ENCODE data around the gene FAM168B.
"Not testable (repeated sequence)": the region's sequence is repeated elsewhere in the genome, so short reads cannot be mapped to it uniquely, and the experiment has no call there.

The FAM168B gene, protein sequence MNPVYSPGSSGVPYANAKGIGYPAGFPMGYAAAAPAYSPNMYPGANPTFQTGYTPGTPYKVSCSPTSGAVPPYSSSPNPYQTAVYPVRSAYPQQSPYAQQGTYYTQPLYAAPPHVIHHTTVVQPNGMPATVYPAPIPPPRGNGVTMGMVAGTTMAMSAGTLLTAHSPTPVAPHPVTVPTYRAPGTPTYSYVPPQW

DNA sequence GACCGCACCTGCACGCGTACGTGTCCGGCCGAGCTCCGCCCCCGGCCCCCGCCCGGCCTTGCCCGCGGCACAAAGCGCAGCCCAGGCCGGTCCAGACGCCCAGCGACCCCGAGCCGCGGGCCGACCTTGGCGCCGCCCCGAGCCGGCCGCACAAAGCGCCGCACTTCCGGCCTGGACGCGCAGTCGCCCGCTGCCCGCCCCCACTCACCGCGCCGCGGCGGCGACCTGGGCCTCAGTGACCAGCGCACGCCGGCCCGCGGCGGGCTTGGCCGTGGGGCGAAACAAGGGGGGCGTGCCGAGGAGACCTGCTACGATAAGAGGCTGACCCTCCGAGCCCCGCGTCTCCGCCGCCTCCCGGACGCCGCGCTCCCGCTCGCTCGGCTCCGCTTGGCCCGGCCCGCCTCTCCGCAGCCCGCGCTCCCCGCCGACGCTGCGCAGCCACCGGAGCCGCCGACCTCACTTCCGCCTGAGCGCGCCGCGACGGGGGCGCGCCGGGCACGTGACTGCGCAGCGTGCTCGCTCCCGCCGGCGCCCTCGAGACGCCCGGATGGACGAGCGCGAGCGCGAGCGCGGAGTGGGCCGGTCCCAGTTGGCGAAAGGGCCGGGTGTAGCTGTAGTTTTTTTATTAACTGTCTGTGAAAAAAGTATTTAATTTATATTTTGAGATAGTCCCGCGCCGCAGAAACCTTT, at the start of gene FAM168B:
Gene FAM168B, minus strand, starts transcription at position 455 of the 690 bp plus-strand sequence. CDS start 10,814 bp downstream, outside the sequence.
- in situ Hi-C loops (cut with MboI; ENCODE audit: low sequenced_read_pairs) = no loop called here

DNA sequence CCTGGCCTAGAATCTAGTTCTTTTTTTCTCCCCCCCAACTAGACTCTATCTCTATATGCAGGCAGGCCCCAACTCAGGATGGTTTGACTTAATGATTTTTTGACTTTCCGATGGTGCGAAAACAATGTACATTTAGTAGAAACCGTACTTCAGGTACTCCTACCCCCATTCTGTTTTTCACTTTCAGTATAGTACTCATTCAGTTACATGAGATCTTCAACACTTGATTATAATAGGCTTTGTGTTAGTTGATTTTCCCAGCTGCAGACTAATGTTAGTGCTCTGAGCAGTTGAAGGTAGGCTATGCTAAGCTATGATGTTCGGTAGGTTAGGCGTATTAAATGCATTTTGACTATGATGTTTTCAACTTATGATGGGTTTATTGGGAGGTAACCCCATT, 49.6 kb upstream of the FAM168B start:
- in situ Hi-C loops (cut with MboI; ENCODE audit: low sequenced_read_pairs) = no loop called here

DNA sequence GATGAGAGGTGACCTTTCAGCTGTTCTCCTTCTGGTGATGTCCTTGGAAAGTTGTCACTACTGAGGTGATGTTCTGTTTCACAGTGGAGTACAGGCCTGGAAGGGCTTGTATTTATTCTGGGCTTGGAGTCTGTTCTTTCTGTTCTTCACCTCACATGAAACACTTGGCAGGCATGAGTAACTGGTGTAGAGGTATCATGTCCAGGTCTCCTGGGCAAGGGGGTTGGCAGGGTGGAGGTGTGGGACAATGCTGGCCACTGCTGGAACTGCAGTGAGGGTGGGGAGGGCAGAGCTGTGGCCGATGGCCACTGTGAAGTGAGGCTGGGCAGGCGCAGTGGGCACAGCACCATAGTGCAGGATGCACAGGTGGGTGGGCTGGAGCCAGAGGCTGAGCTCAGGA, 47.3 kb upstream of the FAM168B start:
- in situ Hi-C loops (cut with MboI; ENCODE audit: low sequenced_read_pairs) = no loop called here

DNA sequence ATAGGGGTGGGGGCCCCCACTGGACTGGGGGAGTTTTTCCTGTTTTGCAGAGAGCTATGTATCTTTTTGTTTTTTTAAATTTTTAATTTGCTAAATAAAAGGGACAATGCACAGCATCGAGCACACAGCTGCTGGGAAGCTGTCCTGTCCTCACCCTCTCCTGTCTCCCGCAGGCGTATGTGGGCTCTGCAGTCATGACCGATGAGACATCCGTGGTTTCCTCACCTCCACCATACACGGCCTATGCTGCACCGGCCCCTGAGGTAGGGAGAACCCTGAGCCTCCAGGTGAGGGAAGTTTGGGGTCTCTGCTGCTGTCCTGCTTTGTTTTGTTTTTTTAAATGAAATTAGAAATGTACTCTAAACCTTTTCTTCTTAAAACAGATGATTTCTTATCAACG, 39.5 kb upstream of the FAM168B start:
- in situ Hi-C loops (cut with MboI; ENCODE audit: low sequenced_read_pairs) = no loop called here

DNA sequence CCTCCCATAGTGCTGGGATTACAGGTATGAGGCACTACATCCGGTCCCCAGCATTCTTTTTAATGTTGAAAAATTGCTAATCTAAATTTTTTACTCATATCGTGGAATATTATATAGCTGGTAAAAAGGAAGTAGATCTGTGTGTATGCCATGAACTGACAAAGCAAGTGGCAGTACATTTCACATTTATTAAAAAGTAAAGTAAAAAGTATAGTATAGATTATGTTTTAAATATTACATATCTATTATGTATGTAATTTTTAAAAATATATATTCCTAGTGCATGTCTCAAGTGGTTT, 37.0 kb upstream of the FAM168B start:
- in situ Hi-C loops (cut with MboI; ENCODE audit: low sequenced_read_pairs) = no loop called here

DNA sequence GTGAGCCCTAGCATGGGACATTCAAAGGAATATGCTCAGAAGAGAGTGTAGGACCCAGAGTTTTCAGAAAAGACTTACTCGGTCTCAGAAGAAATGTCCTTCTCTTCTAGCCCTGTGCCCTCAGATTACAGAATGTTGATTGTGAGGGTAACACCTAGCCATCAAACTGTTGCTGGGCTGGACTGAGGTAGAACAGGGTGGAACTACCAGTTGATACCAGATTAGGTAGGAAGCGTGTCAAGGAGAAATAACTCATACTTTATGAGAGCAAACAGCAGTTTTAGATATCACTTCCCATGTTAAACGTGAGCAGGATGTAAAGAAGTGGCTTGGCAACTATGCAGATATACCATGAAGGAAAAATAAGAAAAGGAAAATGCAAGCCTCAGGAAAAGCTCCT, 34.7 kb upstream of the FAM168B start:
- in situ Hi-C loops (cut with MboI; ENCODE audit: low sequenced_read_pairs) = no loop called here

DNA sequence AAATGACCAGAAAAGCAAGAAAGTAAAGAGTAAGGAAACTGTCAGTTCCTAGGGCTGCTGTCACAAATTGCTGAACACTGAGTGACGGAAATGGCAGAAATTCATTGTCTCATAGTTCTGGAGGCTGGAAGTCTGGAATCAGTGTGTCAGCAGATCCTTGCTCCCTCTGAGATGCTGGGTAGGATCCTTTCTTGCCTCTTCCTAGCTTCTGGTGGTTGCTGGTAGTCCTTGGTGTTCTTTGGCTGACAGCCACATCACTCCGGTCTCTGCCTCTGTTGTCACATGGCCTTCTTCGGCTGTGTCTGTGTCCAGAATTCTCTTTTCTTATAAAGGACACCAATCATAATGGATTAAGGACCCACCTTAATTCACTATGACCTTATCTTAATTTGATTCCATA, 33.8 kb upstream of the FAM168B start:
- in situ Hi-C loops (cut with MboI; ENCODE audit: low sequenced_read_pairs) = no loop called here

DNA sequence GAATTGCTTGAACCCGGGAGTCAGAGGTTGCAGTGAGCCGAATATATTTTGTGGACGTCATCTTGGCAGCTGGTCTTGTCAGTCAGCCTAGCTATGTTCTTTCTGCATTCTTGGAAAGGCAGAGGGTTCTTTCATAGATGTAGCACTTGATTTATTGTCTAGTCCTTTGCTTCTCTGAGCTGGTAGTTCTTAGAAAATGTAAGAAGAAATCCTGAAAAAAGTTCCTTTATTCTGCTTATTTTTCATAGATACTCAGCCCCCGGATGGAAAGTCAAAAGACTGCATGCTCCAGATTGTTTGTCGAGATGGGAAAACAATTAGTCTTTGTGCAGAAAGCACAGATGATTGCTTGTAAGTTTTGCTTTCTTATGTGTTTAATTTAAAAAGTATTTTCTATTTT, 33.2 kb upstream of the FAM168B start:
- in situ Hi-C loops (cut with MboI; ENCODE audit: low sequenced_read_pairs) = no loop called here

DNA sequence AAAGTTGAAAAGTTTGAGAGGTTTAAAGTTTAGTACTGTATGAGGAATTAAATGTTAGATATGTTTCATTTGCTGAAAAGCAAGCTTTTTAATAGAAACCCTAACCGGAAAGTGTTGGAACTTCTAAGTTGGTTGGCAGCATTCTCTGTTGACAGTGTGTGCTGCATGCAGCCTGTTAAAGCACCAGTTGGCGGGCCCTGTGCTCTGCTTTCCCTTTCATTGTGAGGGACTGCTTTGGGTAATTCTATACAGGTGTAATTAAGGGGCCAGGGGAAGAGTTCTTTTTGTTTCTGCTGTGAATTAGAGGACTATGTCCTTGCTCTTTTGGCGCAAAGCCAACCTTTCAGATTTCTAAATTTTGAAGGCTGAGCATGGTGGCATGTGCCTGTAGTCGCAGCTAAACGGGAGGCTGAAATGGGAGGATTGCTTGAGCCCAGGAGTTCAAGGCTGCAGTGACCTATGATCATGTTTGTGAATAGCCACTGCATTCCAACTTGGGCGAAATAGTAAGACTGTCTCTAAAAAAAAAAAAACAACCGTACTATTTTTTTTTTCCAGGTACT, 32.0 kb upstream of the FAM168B start:
- in situ Hi-C loops (cut with MboI; ENCODE audit: low sequenced_read_pairs) = no loop called here

DNA sequence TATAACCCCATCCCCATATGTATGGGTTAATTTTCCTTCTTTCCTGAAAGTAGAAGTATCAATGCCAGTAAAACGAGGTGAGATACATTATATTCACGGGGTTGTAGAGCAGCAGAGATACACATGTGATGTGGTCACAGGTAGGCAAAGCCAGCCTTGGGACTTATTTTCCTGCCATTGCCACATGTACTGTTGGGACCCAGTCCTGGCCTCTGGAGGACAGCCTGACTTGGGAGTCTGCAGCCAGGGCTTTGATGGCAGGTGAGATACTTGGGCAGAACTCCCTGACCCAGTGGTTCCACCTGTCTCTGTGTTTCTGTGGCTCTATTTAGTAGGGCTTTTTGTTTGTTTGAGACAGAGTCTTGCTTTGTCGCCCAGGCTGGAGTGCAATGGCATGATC, 29.9 kb upstream of the FAM168B start:
- in situ Hi-C loops (cut with MboI; ENCODE audit: low sequenced_read_pairs) = no loop called here

DNA sequence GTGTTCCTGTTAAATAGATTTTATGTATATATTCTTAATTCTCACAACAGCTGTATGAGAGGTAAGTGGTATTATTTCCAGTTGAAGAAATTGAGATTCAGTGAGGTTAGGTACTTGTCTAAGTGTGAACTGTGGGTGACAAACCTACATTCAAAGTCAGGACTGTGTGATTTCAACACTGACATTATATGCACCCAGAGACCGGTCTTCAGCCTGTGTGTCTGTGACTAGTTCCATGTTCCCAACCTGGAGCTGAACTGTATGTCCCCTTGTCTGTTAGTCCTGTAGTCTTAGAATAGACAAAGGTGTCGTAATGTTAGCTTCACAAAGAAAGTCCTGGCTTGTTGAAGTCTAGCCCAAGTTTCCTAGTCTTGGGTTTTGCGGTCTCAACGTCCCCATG, 29.2 kb upstream of the FAM168B start:
- in situ Hi-C loops (cut with MboI; ENCODE audit: low sequenced_read_pairs) = no loop called here

DNA sequence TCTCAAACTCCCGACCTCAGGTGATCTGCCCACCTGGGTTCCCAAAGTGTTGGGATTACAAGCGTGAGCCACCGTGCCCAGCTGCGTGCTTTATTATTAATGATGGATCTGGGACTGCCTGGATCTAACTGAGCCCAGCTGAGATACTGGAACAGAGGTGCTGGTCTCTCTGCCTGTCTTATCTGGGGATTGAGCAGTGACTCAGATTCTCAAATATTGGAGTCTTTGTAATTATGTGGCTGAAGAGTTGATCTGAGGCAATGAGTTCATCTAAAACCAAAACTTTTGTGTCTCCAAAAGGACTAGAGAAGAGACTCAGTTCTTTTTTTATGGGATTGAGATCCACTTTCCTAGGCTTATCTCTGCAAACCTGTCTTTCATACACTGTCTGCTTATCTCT, 28.2 kb upstream of the FAM168B start:
- in situ Hi-C loops (cut with MboI; ENCODE audit: low sequenced_read_pairs) = no loop called here

DNA sequence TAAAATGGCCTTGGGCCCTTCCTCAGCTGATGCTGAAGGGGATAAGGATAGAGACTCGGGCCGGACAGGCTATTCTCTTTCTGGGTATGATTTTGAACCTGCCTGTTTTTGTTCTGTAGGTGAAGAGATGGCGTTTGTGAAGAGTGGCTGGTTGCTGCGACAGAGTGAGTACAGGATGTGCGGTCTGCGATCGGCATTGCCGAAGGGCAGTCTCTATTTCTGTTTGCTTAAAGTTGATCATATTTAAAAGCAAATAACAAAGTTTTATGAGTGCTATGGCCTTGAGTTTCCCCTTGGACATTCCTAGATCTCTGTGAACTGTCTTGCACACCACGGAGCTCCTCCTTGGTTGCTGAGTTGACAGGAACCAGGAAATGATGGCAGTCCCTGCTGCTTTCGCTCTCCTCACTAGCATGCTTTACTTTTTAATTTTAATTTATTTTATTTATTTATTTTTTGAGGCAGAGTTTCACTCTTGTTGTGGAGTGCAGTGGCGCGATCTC, 27.6 kb upstream of the FAM168B start:
- in situ Hi-C loops (cut with MboI; ENCODE audit: low sequenced_read_pairs) = no loop called here

DNA sequence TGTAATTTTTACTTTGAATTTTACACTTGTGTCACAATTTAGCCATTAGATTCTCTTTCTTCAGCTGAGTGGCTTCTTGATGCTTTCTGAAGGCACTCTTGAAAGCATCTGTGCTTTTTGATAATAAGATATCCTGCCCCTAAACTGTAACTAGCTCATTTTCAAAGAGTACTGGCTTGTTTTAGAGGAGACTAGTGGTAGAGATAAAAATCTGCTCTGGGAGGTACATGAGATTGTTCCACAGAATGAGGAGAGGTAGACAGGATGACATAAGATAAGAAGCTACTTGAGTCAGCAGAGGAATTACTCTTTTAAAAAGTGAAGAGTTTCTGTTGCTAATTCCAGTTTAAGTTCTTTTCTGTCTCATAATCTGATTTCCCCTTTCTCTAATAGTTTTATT, 22.5 kb upstream of the FAM168B start:
- in situ Hi-C loops (cut with MboI; ENCODE audit: low sequenced_read_pairs) = no loop called here

DNA sequence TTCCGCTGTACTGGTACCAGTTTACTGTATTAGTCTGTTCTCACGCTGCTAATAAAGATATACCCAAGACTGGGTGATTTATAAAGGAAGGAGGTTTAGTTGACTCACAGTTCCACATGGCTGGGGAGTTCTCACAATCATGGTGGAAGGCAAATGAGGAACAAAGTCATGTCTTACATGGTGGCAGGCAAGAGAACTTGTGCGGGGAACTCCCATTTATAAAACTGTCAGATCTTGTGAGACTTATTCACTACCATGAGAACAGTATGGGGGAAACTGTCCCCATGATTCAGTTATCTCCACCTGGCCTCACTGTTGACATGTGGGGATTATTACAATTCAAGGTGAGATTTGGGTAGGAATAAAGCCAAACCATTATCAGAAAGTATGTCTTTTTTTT, 21.7 kb upstream of the FAM168B start:
- in situ Hi-C loops (cut with MboI; ENCODE audit: low sequenced_read_pairs) = not testable (repeated sequence)

DNA sequence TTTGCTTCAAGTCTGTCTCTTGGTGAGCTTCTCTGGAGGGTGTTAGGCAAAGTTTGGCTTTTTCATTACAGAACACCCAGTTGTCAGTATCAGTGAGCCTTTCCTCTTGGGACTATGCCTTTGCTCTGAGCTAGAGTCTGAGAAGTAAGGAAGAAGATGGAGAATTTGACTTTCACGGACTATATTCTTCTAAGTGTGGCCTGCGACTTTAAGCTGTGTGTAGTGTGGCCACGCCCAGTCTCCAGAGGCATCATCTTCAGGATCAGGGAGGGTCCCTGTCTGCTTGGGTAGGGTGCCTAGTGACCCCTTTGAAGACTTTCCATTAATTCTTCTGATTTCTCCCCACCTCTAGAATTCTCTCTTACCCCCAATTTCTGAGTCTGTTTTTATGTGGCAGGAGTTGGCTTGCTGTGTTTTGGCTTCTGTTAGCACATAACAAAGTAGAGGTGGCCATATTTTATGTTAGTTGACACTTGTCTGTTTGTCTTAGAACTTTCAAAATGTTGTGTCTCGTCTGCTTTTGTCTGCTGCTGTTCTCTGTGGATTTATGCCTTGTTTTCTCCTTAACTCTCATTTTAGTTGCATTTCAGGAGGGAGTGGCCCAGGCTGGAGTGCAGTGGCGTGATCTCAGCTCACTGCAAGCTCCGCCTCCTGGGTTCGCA, 20.4 kb upstream of the FAM168B start:
- in situ Hi-C loops (cut with MboI; ENCODE audit: low sequenced_read_pairs) = no loop called here

DNA sequence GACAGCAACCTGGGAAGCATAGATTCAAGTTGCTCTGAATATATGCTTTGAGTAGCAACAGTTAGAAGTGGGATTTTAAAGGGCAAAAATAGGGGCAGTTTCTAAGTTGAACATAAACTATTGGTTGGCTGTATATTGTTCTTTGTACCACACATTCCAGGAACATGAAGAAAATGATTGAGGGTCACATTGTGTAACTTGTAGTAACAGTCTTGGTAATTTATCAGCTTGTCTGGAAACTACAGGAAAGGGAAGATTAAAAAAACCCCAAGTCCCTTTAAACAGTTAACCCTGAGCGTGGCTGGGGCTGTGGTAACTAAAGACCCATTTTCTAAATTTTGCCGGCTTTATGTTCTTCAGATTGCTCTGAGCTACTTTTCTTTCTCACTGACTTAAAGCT, 19.3 kb upstream of the FAM168B start:
- in situ Hi-C loops (cut with MboI; ENCODE audit: low sequenced_read_pairs) = no loop called here

DNA sequence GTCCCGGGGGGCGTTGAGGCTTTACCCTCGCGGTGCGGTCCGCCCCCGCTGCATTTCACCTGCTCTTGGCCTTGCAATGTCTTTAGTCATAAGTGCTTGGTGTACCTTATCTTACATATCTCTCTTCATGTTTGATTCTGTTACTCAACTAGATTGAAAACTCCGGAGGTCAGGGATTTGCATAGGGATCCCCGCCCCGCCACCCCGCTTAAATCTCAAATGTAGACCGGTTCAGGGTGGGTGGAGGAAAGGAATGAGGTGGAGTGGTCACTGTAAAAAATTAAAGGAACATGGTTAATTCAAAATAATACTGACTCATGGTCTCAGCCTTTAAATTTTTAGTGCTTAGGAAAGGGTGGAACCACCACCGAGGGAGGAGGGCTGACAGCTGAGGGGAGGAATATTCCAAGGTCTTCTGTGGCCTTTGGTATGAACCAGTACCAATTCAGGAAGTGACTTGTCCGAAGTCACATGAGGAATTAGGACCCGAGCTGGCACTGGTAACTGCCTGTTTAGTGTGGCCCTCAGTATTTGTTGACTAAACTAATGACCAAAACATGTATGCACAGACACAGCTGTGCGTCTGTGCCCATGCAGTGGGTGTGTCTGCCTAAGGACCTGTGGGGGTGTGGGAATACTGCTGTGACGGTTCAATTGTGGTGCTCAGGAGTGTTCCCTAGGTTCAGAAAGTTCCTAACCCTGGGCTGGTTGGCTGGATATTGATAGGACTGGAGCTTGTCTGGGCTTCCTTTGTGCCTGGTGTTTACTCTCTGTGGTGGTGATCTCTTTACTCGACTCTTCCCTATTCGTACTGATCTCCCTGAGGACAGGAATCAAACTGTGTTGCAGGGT, 12.9 kb upstream of the FAM168B start:
- in situ Hi-C loops (cut with MboI; ENCODE audit: low sequenced_read_pairs) = no loop called here

DNA sequence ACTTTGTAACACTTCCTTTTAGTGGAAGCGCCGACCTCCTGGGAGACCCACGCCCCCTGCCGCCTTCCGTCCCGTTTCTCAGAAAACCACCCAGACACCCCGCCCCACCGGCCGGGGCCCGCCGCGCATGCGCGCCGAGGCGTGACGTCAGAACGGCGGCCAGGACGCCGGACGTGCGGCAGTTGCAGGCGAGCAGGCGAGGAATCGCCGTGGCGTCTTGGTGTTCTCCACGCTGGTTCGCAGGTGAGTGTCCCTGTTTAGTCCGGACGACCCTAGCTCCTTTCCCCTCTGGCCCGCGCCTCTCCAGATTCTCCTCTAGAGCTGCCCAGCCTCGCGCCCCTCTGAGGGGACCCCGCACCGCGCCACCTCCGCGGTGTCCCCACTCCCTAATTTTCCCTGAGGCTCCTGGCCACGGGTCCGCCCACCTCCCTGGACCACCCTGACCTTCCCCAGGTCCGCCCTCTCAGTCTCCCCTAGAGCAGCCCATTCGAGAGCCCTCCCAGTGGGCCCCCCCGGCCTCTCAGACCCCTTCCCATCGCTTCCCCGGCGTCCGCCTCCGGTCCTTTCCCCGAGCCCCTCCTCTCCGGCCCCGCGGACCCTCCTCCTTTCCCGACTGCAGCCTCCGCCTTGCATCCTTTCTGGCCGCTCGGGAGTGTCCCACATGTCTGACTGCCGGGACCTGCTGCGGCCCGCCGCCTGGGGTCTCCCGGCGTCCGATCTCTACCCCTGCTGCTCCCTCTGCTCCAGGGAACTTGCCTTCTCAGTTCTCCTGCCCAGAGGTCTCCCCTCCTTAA, 12.1 kb upstream of the FAM168B start, which contains the start of gene PLEKHB2:
Gene PLEKHB2, plus strand, starts transcription at position 181 of the 794 bp plus-strand sequence. CDS start 15,606 bp downstream, outside the sequence.
- in situ Hi-C loops (cut with MboI; ENCODE audit: low sequenced_read_pairs) = no loop called here

DNA sequence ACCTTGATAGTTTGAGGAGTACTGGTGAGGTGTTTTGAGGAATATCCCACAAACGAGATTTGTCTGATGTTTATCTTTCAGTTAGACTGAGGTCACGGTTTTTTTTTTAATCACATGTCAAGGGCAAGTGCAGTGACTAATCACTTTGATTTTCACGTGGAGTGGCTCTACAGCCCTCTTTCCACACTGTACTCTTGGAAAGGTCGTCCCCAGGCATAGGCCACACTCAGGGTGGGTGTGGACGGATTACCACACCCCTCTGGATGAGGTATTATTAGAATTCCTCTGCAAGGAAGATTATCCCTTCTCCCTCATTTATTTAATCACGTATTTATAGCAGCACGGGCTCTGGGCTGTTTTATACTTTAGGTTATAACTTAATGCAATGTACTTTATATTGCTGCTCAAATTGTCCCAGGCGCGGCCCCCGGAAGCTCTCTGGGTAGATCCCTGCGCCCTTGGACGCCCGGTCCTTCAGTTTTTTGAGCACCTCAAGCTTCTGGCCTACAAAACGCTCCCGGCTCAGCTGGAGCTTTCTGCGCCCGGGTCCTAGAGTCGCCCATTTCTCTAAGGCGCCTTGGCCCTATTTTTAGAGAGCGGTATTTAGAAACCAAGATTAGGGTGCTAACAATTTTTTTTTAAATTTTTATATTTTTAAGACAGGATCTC, 11.4 kb upstream of the FAM168B start:
- in situ Hi-C loops (cut with MboI; ENCODE audit: low sequenced_read_pairs) = no loop called here
